ENCODE data around the gene PFDN6.
A peak's percentile ranks its signal among the peaks of the same experiment; 100 is the strongest.

GRCh38 chr6:33279971-33280511 is 9.4 kb upstream of the PFDN6 start:
- peak; percentile 17 to 36 (median 24) for TF ChIP-seq CTCF (IDR thresholded peaks at IDR 0.05)
- TF ChIP-seq POLR2A (IDR thresholded peaks at IDR 0.05): no peak

Data from right lobe of liver (tissue), 4 donors.